Muscle of leg (tissue), 16 donors: ENCODE results near the gene ZNF280A. TPM values are rescaled to one million over a fixed set of nuclear protein-coding genes. Genes with fewer than 3 reads are reported as not detected.
A peak's percentile ranks its signal among the peaks of the same experiment; 100 is the strongest.

Experiments used
- DNase-seq: peaks from one replicate; pipeline ENCODE4 v3.0.0; 2013
- H3K27ac ChIP-seq: one replicate; pipeline ENCODE4 v1.5.1; 2013; ENCODE audit warnings: mild to moderate bottlenecking, low read length, control low read depth
- H3K27me3 ChIP-seq: one replicate; pipeline ENCODE4 v1.6.1; 2013; ENCODE audit warnings: low read length; ENCODE audit not compliant: control insufficient read depth, insufficient read depth
- H3K36me3 ChIP-seq: one replicate; pipeline ENCODE4 v1.6.1; 2013; ENCODE audit warnings: low read length; ENCODE audit not compliant: control insufficient read depth, insufficient read depth
- H3K4me1 ChIP-seq: one replicate; pipeline ENCODE4 v1.6.1; 2013; ENCODE audit warnings: low read length; ENCODE audit not compliant: control insufficient read depth, insufficient read depth
- H3K4me3 ChIP-seq: one replicate; pipeline ENCODE4 v1.5.1; 2013; ENCODE audit warnings: low read length, control low read depth
- H3K9me3 ChIP-seq: replicated peaks from 2 replicates; pipeline ENCODE4 v1.6.1; 2013; ENCODE audit warnings: low read depth, low read length; ENCODE audit not compliant: control insufficient read depth
- WGBS: methylation state at CpG from one replicate; pipeline ENCODE4 v1.1.5; 2013; ENCODE audit warnings: missing lambda C conversion rate; ENCODE audit not compliant: insufficient coverage; 5-methylcytosine and 5-hydroxymethylcytosine counted together
- long read RNA-seq, 11 donors: transcript quantifications; one replicate each; lab custom pipeline, GENCODE V29; 2026
- polyA plus RNA-seq, 8 donors: library from polyadenylated mRNA; unstranded; fragments of 120-200 nt; gene quantifications; one replicate each; pipeline versions ENCODE4 v1.2.1 to v1.2.3, GENCODE V29; 2013; ENCODE audit warnings: inconsistent platforms in 1 of 8, low replicate concordance in 1 of 8; ENCODE audit not compliant: insufficient read length in 8 of 8, insufficient read depth in 1 of 8
- total RNA-seq: library from RNA; stranded (reverse); fragments of 120-200 nt; gene quantifications from one replicate; pipeline ENCODE4 v1.2.4, GENCODE V29; 2013

Gene ZNF280A, protein sequence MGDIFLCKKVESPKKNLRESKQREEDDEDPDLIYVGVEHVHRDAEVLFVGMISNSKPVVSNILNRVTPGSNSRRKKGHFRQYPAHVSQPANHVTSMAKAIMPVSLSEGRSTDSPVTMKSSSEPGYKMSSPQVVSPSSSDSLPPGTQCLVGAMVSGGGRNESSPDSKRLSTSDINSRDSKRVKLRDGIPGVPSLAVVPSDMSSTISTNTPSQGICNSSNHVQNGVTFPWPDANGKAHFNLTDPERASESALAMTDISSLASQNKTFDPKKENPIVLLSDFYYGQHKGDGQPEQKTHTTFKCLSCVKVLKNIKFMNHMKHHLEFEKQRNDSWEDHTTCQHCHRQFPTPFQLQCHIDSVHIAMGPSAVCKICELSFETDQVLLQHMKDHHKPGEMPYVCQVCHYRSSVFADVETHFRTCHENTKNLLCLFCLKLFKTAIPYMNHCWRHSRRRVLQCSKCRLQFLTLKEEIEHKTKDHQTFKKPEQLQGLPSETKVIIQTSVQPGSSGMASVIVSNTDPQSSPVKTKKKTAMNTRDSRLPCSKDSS
- total RNA-seq (0.09 TPM), polyA plus RNA-seq (under 1 TPM in 1 of 8 donors, not detected in 7; 0.08 TPM)
- long read RNA-seq, donor 1 = 0 reads
- long read RNA-seq, donor 2 = 0 reads
- long read RNA-seq, donor 3 = 0 reads
- long read RNA-seq, donor 4 = 0 reads
- long read RNA-seq, donor 5 = 0 reads
- long read RNA-seq, donor 6 = 0 reads
- long read RNA-seq, donor 7 = 0 reads
- long read RNA-seq, donor 8, partial matches to known transcripts = 0 of 1 reads
- long read RNA-seq, donor 8, other reads (novel, unspliced or antisense) = 0 of 1 reads
- long read RNA-seq, donor 9 = 0 reads
- long read RNA-seq, donor 10 = 0 reads
- long read RNA-seq, donor 11 = 0 reads

DNA sequence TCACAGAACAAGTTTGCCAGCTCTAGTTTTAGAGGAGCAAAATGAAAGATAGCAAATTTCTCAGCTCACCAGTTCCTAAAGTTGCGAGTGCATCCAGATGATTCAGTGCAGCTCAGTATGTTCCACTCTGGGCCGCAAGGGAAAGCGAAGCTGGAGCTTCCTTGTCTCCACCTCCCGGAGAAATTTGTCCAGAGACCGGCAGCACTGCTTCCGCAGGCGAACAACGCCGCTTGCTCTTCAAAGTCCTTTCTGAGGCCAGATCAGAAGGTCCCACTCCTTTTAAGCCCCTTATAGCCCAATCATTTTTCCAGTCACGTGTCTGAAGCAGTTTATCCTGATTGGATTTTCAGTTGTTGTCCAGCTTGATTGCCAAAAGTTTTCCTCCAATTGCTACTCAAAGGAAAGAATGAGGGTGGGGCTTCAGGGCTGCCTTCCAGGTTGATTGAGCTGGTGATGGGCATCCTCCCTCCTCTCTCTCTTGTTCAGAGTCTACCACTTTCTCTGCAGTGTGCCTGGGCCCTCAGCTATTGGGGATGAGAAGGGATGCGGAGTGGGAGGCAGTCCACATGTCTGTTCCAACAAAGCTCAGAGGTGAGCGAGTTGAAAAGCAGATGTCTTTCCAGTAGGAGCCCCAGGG lies at the start of gene ZNF280A:
Gene ZNF280A, minus strand, starts transcription at position 251 of the 637 bp plus-strand sequence. CDS start 4,640 bp downstream, outside the sequence.
- Histone ChIP-seq H3K9me3 (no peaks in the 10 kb centered on the region), H3K36me3 (no peaks in the 10 kb centered on the region), H3K27ac (no peak within 1 kb of the TSS), H3K27me3 (peaks cover 3% of the 10 kb centered on the region), H3K4me3 (no peak within 1 kb of the TSS), H3K4me1 (peaks cover under 1% of the 10 kb centered on the region)
- peak; percentile 43 for DNase-seq
- 52% methylated on average over 10 of the region's 12 CpGs for WGBS

DNA sequence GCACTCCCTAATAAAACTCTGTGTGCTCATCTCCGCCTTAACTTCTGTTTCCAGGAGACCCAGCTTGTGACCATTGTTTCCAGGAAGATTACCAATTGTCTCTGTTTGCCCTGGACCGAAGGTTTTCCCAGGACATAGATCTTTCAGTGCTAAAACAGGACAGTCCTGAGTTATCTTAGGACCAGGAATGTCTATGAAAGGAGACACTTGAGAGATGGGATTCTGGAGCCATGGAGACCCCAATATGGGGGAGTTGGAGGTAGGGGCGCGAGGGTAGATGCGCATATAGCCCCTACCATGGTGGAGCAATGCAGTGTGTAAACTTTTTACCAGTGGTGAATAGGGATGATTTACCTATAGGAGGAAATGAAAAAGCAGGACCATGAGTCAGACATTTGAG lies 49.1 kb upstream of the ZNF280A start:
- H3K9me3 ChIP-seq = no peaks in the 10 kb centered on the region
- no peaks in the 10 kb centered on the region for H3K4me1 ChIP-seq
- no peak overlapping the region for H3K27ac ChIP-seq
- no peaks in the 10 kb centered on the region for H3K36me3 ChIP-seq
- no peak overlapping the region for H3K4me3 ChIP-seq
- no peak for DNase-seq
- H3K27me3 ChIP-seq = peaks cover 12% of the 10 kb centered on the region
- WGBS = 93% methylated on average over 3 of the region's 5 CpGs

DNA sequence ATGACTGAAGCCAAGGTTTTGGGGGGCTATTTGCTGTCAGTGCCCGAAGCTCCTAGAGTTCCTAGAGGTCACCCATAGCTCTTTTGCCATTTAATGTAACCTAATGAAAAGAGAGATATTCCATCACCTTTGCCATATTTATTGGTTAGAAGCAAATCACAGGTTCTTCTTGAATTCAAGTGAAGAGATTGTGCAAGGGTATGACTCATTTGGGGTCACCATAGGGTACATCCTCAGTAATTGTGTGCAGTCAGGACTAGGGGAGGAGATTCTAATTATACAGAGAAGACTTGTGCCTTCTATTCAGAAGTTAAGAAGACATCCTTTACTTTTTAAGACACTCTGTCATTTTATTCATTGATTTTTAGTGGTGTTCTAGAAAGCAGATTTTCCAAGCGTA lies 45.9 kb upstream of the ZNF280A start:
- peaks cover 8% of the 10 kb centered on the region for H3K27me3 ChIP-seq
- no peak overlapping the region for H3K4me3 ChIP-seq
- H3K27ac ChIP-seq = no peak overlapping the region
- no peaks in the 10 kb centered on the region for H3K4me1 ChIP-seq
- H3K36me3 ChIP-seq = no peaks in the 10 kb centered on the region
- WGBS = no CpG with 5 or more reads among the region's 2 CpGs
- no peaks in the 10 kb centered on the region for H3K9me3 ChIP-seq
- no peak for DNase-seq

DNA sequence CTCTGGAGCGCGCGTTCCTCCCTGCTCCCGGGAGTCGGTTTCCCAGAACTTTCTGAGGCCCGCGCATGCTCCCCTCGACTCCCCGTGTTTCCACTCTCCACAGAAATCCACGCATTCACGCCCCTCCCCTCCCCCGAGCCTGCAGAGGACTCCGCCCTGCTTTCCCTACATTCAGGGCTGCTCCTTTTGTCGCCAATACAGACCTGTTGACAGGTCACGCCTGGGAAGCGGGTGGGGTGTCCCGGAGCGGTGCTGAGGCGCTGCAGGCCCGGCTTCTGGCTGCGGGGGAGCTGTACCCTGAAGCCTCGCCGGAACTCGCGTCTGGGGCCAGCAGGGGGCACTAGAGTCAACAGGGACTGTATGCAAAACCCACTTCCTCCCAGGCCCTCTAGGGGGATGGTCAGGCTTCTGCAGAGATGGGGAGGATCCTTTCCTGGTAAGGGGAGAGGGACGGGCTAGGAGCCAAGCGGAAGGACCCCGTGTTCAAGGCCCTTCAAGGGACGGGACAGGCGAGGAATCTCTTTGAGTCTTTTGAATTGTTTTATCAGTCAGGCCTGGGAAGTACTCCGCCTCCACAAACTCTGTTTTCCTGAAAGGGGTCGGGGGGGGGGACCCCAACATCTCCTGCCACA lies 39.0 kb upstream of the ZNF280A start, which contains the start of gene PRAME:
Gene PRAME, minus strand, starts transcription at position 294 of the 632 bp plus-strand sequence. CDS start 2,433 bp downstream, outside the sequence.
- 68% methylated on average over 27 of the region's 32 CpGs for WGBS
- Histone ChIP-seq H3K36me3 (no peaks in the 10 kb centered on the region), H3K27me3 (no peaks in the 10 kb centered on the region), H3K4me3 (no peak within 1 kb of the TSS), H3K9me3 (no peaks in the 10 kb centered on the region), H3K4me1 (no peaks in the 10 kb centered on the region), H3K27ac (no peak within 1 kb of the TSS)
- DNase-seq = peak; percentile 8

DNA sequence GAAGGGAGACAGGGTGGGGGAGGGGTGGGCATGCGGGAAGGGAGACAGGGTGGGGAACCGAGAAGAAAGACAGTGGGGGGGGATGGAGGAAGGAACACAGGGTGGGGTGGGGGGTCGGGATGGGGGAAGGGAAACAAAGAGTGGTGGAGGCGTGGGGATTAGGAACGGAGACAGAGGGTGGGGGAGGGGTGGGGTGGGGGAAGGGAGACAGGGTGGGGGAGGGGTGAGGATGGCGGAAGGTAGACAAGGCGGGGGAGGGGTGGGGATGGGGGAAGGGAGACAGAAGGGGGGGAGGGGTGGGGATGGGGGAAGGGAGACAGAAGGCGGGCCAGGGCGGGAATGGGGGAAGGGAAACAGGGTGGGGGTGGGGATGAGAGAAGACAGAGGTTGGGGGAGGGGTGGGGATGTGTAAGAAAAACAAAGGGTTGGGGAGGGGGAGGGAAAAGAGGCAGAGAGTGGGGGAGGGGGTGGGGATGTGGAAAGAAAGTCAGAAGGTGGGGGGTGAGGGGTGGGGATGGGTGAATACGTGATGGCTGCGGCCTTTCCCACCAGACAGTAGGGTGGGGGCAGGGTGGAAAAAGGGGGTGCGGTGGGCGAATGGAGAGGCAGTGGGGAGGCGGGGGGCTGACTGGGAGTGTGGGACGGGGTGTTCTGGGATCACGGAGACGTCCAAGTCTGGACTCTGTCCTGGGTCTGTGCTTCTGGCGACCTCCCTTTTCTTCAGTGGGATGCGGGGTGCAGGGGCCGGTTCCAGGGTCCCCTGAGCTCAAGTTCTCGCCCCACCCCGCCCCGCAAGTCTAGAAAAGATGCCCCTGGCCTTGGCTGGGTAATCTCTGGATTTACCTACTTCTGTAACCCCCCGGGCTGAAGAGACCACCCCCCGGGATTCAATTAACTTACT lies 38.3 kb upstream of the ZNF280A start:
- WGBS = 81% methylated on average over 14 of the region's 25 CpGs
- no peaks in the 10 kb centered on the region for H3K36me3 ChIP-seq
- no peak for DNase-seq
- H3K4me3 ChIP-seq = no peak overlapping the region
- H3K9me3 ChIP-seq = no peaks in the 10 kb centered on the region
- no peak overlapping the region for H3K27ac ChIP-seq
- H3K27me3 ChIP-seq = no peaks in the 10 kb centered on the region
- H3K4me1 ChIP-seq = no peaks in the 10 kb centered on the region

DNA sequence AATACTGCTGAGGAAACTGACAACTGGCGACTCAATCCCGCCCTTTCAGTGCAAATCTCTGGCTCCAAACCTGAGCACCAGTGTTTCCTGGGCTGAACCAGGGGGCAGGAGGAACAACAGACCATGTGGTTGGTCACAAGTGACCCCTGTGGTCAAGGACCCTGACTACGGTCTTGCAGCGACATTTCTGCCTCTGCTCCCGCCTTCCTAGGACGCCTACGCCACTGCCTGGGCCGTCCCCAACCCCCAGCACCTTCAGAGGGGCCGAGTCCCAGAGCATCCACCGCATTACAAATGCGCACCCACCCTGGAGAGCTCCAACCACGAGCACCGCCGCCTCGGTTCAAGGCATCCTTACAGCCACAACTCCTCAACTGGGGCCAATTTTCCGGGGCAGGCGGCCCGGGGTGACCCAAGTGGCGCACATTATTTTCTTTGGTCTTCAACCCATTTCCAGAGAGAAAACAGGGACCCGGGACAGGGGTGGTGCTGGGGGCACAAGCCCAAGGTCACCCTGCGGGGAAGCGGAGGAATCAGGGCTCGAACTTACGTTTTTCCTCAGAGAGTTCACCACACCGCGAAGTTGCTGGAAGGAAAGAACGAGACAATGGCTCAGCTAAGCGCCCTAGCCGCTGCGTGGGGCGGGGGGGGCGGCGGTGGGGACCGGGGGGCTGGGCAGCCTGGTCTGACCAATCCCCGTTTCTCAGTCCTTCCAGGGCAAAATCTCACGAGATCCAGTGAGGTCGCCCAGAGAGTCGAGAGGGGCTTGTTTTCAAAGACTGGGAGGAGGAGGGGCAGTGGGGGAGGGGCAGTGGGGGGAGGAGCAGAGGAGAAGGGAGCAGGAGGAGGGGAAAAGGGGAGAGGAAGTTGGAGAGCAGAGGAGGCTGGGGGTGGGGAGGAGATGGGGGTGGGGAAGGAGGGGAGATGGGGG lies 37.2 kb upstream of the ZNF280A start:
- H3K4me3 ChIP-seq = no peak overlapping the region
- WGBS = 94% methylated on average over 27 of the region's 38 CpGs

DNA sequence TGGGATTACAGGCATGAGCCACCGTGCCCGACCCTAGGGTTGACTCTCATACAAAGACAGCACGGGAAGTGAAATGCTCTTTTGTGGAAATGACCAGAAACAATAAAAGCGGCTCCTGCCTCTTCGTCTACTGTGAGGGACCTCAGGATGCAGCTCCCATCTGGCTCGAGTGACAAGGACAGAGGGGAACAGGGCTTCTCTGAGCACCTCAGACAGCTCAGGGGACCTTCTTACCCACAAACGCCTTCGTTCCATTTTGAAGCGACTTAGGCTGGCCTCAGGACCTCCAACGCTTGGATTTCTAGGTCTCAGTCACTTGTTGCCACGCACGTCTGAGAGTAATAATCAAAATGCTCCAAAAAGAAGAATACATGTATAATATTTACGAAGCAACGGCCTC lies 36.5 kb upstream of the ZNF280A start:
- DNase-seq = no peak
- Histone ChIP-seq H3K9me3 (no peaks in the 10 kb centered on the region), H3K36me3 (no peaks in the 10 kb centered on the region), H3K27ac (no peak overlapping the region), H3K27me3 (no peaks in the 10 kb centered on the region), H3K4me3 (no peak overlapping the region), H3K4me1 (no peaks in the 10 kb centered on the region)
- WGBS = 93% methylated on average over 11 of the region's 14 CpGs

More for the DNA sequence above, 37.2 kb upstream of the ZNF280A start:
- DNase-seq = no peak
- Histone ChIP-seq H3K9me3 (no peaks in the 10 kb centered on the region), H3K4me1 (no peaks in the 10 kb centered on the region), H3K27ac (no peak overlapping the region), H3K27me3 (no peaks in the 10 kb centered on the region), H3K36me3 (no peaks in the 10 kb centered on the region)

DNA sequence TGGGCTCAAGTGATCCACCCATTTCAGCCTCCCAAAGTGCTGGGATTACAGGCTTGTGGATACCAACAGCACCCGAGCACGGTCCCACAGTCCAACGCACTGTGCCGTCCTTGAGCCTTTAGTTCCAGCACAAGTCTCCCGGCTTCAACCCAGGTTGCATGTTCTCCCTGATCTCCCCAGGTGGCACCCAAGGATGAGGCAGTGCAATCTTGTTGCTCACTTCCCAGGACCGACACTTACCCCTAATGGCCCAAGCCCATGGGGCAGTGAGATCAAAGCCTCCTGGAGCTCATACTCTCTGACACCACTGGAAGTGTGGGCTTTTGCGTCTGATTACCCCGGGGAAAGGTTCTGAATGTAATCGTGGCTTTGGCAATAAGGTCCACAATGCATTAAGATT lies 35.5 kb upstream of the ZNF280A start:
- Histone ChIP-seq H3K27me3 (no peaks in the 10 kb centered on the region), H3K27ac (no peak overlapping the region), H3K4me3 (no peak overlapping the region), H3K4me1 (no peaks in the 10 kb centered on the region), H3K9me3 (no peaks in the 10 kb centered on the region), H3K36me3 (no peaks in the 10 kb centered on the region)
- DNase-seq = no peak
- 92% methylated on average over 6 of the region's 9 CpGs for WGBS
